NCI-H82 treated with DMSO at 0.1 percent for 48 hours (cell line): Measurements from ENCODE around the gene CNN2.
"Not testable (repeated sequence)": the region's sequence is repeated elsewhere in the genome, so short reads cannot be mapped to it uniquely, and the experiment has no call there.

ENCODE experiments used
- DNase-seq: peaks from one replicate; lab custom pipeline; 2025; ENCODE audit not compliant: unreplicated experiment; lab: John Stamatoyannopoulos, UW

The CNN2 gene

GRCh38 chr19:1010586-1011510 lies 15.6 kb upstream of the CNN2 start:
- DNase-seq = no peak

GRCh38 chr19:1011831-1012333 lies 14.5 kb upstream of the CNN2 start:
- no peak for DNase-seq

GRCh38 chr19:1012334-1012733 lies 14.1 kb upstream of the CNN2 start:
- DNase-seq = no peak

DNA sequence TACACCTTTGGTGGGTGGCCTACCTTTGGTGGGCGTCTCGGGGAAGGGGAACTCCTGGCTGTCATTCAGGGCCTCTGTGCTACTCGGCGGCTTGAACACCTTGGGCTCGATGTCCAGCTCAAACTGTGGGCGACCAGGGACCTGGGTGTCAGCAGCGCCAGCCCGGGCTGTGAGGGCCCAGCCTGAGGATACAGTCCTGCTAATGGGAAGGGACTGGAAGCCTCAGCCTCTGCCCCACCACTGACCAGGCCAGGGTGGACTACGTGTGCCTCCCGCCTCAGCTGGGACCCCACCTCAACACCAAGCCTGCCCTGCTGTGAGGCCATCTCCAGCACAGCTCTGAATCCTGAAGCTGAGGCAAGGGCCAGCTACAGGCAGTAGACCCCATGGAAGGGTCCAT lies 13.2 kb upstream of the CNN2 start:
- no peak for DNase-seq

- no peak for DNase-seq
Measured at GRCh38 chr19:1014161-1015060, 12.0 kb upstream of the CNN2 start.

GRCh38 chr19:1015061-1015781 lies 11.2 kb upstream of the CNN2 start:
- no peak for DNase-seq

GRCh38 chr19:1015782-1016646 lies 10.4 kb upstream of the CNN2 start:
- DNase-seq = no peak

DNA sequence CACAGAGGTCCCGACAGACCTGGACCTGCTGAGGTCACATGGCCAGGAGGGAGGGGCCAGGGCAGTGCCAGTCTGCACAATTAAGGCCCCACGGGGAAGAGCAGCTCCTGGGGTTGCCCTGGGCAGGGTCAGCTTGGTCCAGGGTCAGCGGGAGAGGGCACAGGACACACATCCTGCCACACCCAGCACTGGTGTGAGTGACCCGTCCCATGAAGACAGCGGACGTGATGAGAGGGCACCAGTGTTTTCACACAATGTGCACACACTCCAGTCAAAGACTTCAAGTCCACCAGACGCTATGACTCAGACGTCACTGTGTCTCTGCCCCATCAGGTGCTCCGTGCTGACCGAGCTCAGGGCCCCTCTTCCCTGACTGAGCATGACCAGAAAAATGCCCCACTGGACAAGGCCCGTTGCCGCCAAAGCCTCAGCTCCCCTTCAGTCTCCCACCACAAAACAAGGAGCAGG lies 9.7 kb upstream of the CNN2 start:
- DNase-seq = no peak

GRCh38 chr19:1017115-1017905 lies 9.1 kb upstream of the CNN2 start:
- DNase-seq = no peak

GRCh38 chr19:1017906-1018305 lies 8.5 kb upstream of the CNN2 start:
- no peak for DNase-seq

- no peak for DNase-seq
Measured at GRCh38 chr19:1018393-1018792, 8.0 kb upstream of the CNN2 start.

GRCh38 chr19:1018932-1019615 lies 7.3 kb upstream of the CNN2 start:
- no peak for DNase-seq

GRCh38 chr19:1019616-1019961 lies 6.8 kb upstream of the CNN2 start:
- no peak for DNase-seq

DNA sequence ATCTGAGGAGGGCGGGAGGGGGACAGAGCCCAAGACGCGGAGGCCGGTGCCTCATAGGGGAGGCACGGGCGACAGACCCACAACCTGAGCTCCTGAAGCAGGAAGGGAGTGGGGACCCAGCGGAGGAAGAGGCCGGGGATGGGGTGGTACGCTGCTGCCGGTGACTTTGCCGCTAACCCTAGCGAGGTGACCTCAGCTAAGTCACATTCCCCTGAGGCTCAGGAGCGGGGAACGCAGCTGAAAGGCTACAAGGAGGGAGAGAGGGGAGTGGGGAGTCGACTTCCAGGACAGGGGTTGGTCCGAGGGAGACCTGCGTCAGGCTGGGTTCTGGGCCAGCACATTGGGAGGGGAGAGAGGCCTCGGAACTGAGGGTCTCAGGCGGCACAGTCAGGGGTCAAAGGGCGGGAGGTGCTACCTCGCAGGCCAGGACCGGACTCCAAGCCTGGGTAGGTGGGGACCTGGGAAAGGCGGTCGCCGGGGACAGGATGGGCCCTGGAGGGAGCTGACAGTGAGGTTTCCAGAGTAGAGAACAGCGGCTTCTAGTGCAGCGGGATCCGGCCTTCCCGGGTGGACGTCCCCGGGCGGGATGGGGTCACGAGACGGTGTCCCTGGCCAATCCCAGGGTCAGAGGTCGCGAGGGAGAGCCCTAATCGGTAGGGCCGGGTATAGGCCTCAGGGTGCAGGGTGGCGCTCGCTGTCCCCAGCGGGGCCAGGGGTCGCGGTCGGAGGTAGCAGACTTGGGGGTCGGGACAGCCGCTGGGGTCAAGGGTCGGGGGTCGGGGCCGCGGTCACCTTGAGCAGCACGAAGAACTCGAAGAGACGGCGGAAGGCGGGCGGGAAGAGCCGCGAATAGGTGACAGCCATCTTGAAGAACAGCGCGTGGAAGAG lies 6.2 kb upstream of the CNN2 start:
- no peak for DNase-seq

DNA sequence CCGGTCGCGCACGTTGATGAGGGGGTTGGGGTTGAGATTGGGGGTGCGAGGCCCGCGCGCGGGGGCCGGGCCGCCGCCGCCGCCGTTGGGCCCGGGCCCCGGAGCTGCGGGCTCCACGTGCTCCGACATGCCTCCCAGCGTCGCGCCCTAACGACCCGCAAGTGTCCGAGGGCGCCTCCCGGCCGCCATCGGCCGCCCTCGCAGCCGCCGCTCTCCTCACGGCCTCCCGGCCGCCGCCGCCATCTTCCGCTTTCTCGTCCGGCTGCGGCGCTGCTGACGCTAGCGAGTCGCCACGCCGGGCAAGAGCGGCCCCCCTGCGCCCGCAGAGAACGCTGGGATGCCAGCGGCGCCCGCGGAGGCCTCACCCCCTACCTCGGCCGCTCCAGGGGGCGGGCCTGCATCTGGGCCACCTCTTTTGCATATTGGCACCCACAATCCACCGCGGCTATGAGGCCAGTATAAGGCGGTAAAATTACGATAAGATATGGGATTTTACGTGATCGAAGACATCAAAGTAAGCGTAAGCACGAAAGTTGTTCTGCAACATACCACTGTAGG lies 5.5 kb upstream of the CNN2 start, which contains the start of gene TMEM259:
Gene TMEM259, minus strand, starts transcription at position 256 of the 558 bp plus-strand sequence. Its CDS starts 127 bp downstream, at position 129.
- DNase-seq = peak; percentile 79

DNA sequence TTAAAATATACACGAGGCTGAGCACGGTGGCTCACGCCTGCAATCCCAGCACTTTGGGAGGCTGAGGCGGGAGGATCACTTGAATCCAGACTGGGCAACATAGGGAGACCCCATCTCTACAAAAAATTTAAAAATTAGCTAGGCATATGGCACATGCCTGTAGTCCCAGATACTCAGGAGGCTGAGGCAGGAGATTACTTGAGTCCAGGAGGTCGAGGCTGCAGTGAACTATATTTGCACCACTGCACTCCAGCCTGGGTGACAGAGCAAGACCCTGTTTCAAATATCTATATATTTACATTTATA lies 2.6 kb upstream of the CNN2 start:
- DNase-seq = not testable (repeated sequence)

DNA sequence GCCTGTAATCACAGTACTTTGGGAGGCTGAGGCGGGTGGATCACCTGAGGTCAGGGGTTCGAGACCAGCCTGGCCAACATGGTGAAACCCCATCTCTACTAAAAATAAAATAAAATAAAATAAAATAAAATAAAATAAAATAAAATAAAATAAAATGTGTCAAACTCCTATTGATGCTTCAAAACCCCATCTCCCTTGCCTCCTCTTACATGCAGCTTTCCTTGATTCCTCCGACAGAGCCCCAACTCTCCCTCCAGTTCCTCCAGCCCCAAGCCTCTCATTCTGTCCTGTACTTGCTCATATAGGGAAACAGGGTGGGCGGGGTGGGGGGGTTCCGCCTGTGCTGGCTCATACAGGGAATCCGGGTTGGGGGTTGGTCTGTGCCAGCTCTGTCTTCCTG lies 1.3 kb upstream of the CNN2 start:
- not testable (repeated sequence) for DNase-seq
